ENCODE data around the gene DNAAF3.
"Not testable (repeated sequence)": the region's sequence is repeated elsewhere in the genome, so short reads cannot be mapped to it uniquely, and the experiment has no call there.

The DNAAF3 gene

DNA sequence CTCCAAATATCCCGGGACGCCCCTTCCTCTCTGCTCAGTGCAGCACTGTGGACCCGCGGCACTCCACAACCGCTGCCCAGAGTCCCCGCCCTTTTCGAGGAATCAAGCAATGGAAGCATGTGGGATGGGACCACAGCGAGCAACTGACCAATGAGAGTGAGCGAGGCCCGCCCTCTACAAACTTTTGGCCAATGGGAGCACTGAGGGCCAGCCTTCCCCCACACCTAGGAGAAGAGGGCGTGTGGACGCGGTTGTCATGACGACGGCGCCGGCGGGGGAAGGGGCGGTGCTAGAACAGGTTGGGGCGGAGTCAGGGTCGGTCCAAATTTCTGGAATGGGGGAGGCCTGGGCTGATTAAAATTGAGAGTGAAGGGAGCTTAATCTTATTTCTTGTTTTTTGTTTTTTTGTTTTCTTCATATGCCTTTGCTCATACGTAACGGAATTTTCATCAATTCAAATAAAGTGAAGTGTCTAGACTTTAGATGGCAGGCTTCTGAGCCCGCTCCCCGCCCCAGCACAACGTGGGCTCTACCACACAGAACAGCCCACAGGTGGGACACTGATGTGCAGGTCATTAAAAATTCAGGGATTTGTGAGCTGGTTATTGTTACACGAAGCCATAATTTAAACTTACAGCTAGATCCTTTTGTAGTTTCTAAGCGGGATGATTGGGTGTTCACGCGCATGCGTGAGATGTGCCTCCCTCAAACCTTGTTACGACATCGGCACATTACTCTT, at the start of gene DNAAF3:
DNAAF3 (minus strand) TSS at position 84 of the 739 bp plus-strand sequence. CDS start 200 bp downstream, outside the sequence.
- peak in 1 of 2 donors; percentile 46 for DNase-seq (ENCODE audit: low read depth in 2 of 2)

DNA sequence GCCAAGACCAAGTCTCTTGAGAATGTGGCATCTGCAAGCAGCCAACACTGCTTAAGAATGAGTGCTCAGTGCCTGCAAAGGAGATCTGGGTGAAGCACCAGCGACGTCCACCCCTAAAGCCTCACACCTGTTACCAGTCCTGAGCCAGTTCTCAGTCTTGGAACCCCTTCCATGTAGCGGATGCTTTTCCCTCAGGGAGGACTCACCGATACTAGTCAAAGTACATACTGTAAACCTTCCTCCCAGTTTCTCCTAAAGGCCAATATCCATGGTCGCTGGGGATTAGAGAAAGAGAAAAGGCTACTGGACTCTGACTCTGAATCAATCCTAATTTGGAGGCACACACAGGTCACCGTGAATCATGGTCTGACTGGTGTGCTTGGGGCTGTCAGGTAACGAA, 47.1 kb upstream of the DNAAF3 start:
- DNase-seq (ENCODE audit: low read depth in 2 of 2): no peak

DNA sequence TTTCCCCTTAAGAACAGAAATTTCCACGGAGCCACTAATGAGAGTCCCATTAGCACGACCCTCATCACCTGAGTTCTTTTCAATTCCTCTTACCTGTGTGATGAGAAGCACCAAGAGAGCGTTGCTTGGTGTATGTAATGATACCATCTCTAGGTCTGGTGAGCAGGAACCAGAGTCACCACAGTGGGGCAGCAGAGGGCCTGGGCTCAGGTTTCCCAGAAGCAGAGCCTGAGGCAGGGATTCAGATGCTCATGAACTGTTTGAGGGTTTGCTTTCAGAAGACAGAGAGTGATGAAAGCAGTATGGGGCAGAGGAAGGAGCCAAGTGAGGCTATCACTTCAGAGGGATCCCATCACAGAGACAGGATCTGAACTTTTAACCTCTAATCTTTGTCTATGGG, 46.0 kb upstream of the DNAAF3 start:
- DNase-seq (ENCODE audit: low read depth in 2 of 2): no peak

GRCh38 chr19:55209693-55210472, 43.5 kb upstream of the DNAAF3 start:
- no peak for DNase-seq (ENCODE audit: low read depth in 2 of 2)

GRCh38 chr19:55208880-55209692, 42.7 kb upstream of the DNAAF3 start, which contains the start of gene PTPRH:
Gene PTPRH, minus strand, starts transcription at chr19:55209501. Its CDS starts 68 bp downstream, at chr19:55209433.
- no peak for DNase-seq (ENCODE audit: low read depth in 2 of 2)

DNA sequence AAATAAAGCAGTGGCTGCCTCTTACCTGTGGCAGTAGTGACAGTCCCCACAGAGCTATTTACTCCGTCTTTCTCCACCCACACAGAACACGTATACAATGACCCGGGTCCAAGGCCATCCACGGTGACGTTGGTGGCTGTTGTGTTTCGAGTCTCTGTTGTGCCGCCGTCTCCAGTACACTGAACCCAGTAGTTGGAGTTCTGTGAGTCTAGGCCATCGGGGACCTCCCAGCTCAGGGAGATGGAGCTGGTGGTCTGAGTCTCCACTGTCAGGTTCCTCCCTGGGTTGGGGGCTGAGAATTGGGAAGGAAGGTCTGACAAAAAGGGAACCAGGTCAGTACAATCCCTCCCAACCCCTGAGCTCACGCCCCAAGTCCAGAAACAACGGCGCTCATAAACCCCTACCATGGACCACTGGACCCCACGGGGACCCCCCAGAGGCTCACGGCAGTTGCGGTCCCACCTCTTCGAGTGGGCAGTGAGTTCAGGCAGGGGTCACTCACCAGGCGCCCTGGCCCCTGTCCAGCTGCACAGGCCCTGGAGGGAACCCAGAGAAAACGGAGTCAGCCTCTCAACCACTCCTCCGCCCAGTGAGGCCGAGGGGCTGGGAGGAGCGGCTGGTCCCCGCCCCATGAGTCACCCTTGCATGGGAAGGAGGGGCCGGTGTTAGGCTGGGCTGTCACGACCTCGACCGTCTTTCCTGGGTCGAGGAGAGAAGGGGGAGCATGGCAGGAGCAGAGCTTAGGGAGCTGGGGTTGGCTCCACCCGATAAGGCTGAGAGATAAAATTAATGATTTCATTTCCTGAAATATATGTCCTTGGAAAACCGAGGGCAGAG, 40.5 kb upstream of the DNAAF3 start:
- DNase-seq (ENCODE audit: low read depth in 2 of 2): peak in 1 of 2 donors; percentile 14

DNA sequence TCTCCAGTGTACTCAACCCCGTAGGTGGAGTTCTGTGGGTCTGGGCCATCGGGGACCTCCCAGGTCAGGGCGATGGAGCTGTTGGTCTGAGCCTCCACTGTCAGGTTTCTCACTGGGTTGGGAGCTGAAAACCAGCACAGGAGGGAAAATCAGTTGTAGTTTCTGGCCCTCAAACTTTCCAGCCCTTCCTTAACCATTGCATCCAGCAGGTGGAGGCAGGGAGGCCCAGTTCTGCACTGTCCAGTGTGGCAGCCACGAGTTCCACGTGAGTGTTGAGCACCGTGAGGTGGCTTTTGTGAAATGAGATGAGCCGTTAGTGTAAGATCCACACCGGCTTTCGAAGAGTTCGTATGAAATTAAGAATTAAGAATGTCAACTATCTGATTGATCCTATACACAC, 35.8 kb upstream of the DNAAF3 start:
- DNase-seq (ENCODE audit: low read depth in 2 of 2): not testable (repeated sequence)

GRCh38 chr19:55199620-55200204, 33.3 kb upstream of the DNAAF3 start:
- no peak for DNase-seq (ENCODE audit: low read depth in 2 of 2)

- no peak for DNase-seq (ENCODE audit: low read depth in 2 of 2)
Measured at GRCh38 chr19:55198651-55199050, 32.2 kb upstream of the DNAAF3 start.

DNA sequence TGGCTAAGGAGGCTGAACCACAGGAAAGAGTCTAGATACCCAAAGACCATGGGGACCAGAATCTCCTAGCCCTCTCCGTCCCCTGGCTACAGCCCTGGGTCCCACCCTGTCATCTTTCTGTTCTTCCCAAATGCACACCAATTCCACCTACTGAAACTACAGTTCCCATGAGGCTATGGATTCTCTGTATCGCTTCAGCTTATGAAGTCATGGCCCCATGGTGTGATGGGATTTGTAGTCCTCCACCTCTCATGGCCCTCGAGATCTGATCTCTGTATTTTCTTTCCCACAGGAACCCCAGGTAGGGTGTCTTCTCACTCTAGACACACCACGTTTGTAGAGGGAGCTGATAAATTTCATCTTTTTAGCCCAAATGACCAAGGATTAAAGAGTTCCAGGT, 31.1 kb upstream of the DNAAF3 start:
- no peak for DNase-seq (ENCODE audit: low read depth in 2 of 2)

DNA sequence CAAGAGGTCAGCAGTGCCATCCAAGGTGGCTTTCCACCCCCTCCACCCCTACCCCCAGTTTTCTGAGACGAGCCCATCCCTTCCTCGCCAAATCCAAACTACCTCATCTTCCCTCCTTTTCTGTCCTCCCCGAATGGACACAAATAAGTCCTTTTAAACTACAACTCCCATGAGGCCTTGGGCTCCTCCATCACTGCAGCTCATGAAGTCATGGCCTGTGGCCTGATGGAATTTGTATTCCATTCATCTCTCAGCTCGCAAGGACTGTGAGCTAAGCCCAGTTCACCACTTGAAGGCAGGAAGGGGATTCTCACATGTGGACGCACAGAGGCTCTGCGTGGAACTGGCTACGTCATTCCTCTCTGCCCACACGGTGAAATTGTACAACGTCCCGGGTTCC, 30.4 kb upstream of the DNAAF3 start:
- DNase-seq (ENCODE audit: low read depth in 2 of 2): no peak

GRCh38 chr19:55193481-55193880, 27.1 kb upstream of the DNAAF3 start:
- DNase-seq (ENCODE audit: low read depth in 2 of 2): no peak

- no peak for DNase-seq (ENCODE audit: low read depth in 2 of 2)
Measured at GRCh38 chr19:55189403-55189835, 23.0 kb upstream of the DNAAF3 start.

DNA sequence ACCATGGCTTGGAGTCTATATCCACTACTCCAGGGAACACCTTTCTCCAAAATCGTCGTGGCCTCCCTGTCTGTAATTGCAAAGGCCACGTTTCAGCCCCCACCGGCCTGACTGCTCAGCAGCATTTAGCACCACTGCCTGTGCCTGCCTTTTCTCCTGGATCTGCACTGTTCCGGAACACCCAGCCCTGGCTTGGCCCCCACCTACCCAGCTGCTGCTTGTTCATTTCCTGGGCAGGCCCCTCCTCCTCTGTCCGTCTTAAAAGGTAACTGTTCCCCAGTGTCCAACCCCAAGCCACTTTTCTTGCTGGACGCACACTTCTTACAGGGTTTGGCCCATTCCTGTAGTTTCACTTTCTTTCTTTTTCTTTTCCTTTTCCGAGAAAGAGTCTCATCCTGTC, 22.2 kb upstream of the DNAAF3 start:
- no peak for DNase-seq (ENCODE audit: low read depth in 2 of 2)

- no peak for DNase-seq (ENCODE audit: low read depth in 2 of 2)
Measured at GRCh38 chr19:55186080-55186479, 19.7 kb upstream of the DNAAF3 start.

GRCh38 chr19:55181740-55182139, 15.3 kb upstream of the DNAAF3 start:
- no peak for DNase-seq (ENCODE audit: low read depth in 2 of 2)

DNA sequence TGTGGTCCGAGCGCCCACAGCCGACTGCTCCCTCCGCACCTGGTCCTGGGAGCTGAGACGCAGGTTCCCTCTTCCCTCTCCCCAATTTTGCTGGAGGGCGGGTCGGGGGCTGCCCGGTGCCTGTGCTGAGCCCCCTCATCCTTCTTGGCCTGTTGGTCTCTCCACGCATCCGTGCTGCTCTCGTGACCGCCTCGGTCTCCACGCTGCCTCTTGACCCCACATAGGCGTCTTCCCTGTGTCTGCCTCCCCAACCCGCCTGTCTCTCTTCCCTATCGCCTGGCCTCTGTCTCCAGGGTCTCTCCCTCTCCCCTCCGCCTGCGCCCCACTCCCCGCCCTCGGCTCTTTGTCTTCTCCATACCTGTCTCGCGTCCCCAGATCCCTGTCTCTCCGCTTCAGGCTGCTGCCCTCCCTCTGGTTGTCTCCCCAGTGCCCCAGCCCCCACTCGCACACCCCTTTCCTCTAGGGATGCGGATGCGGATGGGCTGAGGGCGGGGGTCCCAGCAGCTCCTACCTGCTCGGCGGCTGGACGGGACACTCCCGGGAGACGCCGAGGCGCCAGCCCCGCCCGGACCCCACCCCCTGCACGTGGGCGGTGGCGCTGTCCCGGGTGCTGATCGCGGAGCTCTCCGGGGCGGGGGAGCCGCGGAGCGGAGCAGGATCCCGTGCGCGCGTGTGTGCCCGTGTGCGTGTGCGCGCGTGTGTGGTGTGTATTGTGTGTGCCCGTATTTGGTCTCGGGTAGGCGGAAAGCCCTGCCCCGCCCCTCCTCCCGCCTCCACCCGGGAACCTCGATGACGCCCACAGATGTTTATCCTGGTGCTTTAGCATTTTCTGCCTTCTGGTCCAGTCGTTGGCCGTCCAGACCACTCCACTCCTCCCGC, 13.4 kb upstream of the DNAAF3 start, which contains the start of gene SYT5:
SYT5 (minus strand) TSS at position 684 of the 879 bp plus-strand sequence. CDS start 1,248 bp downstream, outside the sequence.
- DNase-seq (ENCODE audit: low read depth in 2 of 2): peak in 1 of 2 donors; percentile 25

DNA sequence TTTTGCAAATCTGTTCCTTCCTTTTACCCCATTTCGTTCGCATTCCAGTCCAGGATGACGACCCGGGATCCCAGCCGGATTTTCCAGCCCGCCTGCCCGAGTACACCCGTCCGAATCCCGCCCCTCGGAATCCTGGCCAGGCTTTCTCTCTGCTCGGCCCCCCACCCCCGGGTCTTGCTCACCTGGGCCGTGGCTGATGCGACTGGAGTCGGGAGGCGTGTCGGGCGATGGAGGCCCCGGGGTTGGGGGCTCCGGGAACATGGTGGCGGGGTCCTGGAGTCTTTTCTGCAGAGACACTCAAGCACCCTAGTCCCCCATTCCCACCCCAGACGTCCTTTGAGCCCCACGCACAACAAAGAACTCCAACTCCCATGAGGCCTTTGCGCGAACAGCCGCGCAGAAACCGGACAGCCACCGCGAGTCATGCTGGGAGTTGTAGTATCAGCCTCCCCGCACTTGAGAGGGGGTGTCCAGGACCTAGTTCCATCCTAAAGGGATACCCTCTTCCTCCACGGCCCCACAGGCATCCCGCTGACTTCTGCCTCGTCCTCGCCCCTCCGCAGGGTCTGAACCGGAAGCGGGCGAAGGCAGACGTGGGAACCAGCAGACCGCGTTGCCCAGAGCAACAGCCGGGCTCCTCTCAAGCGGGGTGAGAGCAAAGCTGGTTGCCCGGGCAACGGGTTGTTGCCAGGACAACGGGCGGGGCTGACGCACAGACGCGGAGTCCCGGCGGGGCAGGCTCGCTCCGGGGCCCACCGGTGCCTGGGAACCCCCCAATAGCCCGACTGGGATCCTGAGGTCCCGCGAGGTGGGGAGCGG, 12.6 kb upstream of the DNAAF3 start:
- peak; percentile 81 to 86 for DNase-seq (ENCODE audit: low read depth in 2 of 2)

- DNase-seq (ENCODE audit: low read depth in 2 of 2): no peak
Measured at GRCh38 chr19:55176076-55176475, 9.7 kb upstream of the DNAAF3 start.
